Esophagus muscularis mucosa (tissue), 3 donors: ENCODE results near the gene ALDH7A1.

Experiments
- POLR2A ChIP-seq: fragments of 450-650 bp; IDR thresholded peaks from one replicate; pipeline ENCODE4 v1.6.1; 2017; ENCODE audit warnings: antibody characterized with exemption, moderate library complexity, mild to moderate bottlenecking, low read depth
- POLR2AphosphoS5 ChIP-seq, 2 donors: sonication (generic); formaldehyde crosslinking; IDR thresholded peaks; one replicate each; pipeline ENCODE4 v1.6.1; 2017; ENCODE audit warnings: antibody characterized with exemption in 2 of 2
- TF ChIP-seq, protein P1 (sequence below), 3 experiments: fragments of 200-600 bp in 2 of 3; fragments of 450-650 bp in 1 of 3; sonication (generic) in 2 of 3; IDR thresholded peaks; one replicate each; pipeline ENCODE4 v1.5.1; 2017 to 2019; ENCODE audit warnings: antibody characterized with exemption in 3 of 3, mild to moderate bottlenecking in 2 of 3, moderate library complexity in 1 of 3

DNA sequence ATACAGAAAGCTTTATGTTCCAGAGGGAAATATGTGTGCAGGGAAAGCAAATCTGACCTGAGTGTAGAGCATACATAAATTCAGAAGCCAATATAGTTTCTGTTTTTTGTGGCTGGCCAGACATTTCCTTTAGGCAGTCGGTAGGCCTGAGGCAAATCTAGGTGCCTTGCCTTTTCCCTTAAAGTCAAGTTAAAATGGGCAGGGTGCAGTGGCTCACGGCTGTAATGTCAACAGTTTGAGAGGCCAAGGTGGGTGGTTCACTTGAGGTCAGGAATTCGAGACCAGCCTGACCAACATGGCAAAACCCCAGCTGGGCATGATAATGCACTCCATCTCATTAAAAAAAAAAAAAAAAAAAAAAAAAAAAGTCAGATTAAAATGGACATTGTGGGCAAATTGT lies 36.9 kb upstream of the ALDH7A1 start:
- TF ChIP-seq, protein P1, sequence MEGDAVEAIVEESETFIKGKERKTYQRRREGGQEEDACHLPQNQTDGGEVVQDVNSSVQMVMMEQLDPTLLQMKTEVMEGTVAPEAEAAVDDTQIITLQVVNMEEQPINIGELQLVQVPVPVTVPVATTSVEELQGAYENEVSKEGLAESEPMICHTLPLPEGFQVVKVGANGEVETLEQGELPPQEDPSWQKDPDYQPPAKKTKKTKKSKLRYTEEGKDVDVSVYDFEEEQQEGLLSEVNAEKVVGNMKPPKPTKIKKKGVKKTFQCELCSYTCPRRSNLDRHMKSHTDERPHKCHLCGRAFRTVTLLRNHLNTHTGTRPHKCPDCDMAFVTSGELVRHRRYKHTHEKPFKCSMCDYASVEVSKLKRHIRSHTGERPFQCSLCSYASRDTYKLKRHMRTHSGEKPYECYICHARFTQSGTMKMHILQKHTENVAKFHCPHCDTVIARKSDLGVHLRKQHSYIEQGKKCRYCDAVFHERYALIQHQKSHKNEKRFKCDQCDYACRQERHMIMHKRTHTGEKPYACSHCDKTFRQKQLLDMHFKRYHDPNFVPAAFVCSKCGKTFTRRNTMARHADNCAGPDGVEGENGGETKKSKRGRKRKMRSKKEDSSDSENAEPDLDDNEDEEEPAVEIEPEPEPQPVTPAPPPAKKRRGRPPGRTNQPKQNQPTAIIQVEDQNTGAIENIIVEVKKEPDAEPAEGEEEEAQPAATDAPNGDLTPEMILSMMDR (IDR thresholded peaks at IDR 0.05): no peak
- no peak for TF ChIP-seq POLR2AphosphoS5 (IDR thresholded peaks at IDR 0.05)
- no peak for TF ChIP-seq POLR2A
